SH-SY5Y (cell line): ENCODE data around the gene RPS29.

ENCODE experiments used
- GATA2 ChIP-seq: IDR thresholded peaks from 2 replicates; pipeline ENCODE4 v1.6.1; 2011; ENCODE audit warnings: mild to moderate bottlenecking, low read depth, low read length
- GATA3 ChIP-seq: IDR thresholded peaks from 2 replicates; pipeline ENCODE4 v1.6.1; 2011; ENCODE audit warnings: low read depth, mild to moderate bottlenecking, low read length, moderate library complexity

DNA sequence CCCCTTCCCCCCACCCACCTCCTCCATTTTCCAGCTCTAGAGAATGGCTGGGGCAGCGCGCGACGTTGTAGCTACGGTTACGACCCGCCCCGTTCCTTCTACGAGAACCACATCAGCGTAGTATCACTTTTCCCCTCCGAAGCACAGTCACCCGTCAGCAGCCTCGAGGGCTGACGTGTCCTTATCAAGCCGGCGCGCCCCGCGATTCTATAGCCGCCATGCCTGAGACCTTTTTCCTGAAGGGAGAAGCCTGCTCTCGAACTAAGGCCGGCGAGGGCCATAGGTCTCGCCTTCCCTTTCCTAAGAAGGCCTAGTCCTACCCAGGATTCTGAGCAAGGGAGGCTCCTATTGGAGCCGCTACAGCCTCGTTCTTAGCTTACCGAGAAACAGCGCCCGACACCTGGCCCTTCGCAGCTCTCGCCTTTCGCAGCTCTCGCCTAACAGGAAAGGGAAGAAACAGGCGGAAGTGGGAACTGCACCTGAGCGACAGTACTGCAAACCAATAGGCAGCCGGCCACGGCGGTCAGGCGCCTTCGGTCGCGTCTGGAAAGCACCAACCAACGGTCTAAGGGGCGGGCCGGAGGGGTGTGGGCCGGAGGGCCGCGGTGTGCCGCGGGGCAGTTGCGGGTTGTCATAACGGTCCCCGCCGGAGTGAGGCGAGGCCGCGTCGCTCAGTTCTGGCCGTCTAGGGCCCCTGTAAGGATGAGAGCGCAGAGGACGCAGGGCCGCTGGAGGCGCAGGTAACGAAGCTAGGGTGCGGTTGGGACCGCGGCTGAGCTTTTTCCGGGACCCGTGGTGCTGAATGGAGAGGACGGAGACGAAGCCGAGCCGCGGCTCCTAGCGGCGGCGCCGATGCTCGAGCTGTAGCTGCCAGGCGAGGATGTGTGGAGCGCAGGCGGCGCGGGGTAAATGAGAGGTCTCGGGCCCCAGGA lies 34.3 kb upstream of the RPS29 start, which contains the start of the genes MGAT2 and RPL36AL:
- TF ChIP-seq GATA3 (no peak), GATA2 (no peak)
